Activated CD4-positive, alpha-beta memory T cell treated with anti-CD3 and anti-CD28 coated beads, Interleukin-2, amount 10 ng/mL, durations not matched to agents 7 days and 5 days (primary cell): Measurements from ENCODE around the gene ACTR3. TPM values are rescaled to one million over a fixed set of nuclear protein-coding genes. Genes with fewer than 3 reads are reported as not detected.

Experiments used
- CTCF ChIA-PET: fragments of 350-600 bp; sonication (Branson Sonifier 250); formaldehyde crosslinking; loops from one replicate; lab custom pipeline; 2021; ENCODE audit warnings: antibody characterized with exemption, inconsistent platforms; lab: Charles Lee
- POLR2A ChIA-PET: fragments of 350-600 bp; sonication (Branson Sonifier 250); formaldehyde crosslinking; loops from one replicate; lab custom pipeline; 2021; ENCODE audit warnings: antibody characterized with exemption; lab: Charles Lee
- DNase-seq: peaks from one replicate; pipeline ENCODE4 v3.0.0-alpha.2; 2020
- H3K27ac Mint-ChIP-seq: one replicate; pipeline ENCODE4 v1.8.0; 2021; ENCODE audit warnings: mild to moderate bottlenecking, mixed read lengths
- H3K27me3 Mint-ChIP-seq: one replicate; pipeline ENCODE4 v1.8.0; 2021; ENCODE audit warnings: mixed read lengths
- H3K36me3 Mint-ChIP-seq: one replicate; pipeline ENCODE4 v1.8.0; 2021; ENCODE audit warnings: low read depth, mixed read lengths
- H3K4me1 Mint-ChIP-seq: one replicate; pipeline ENCODE4 v1.8.0; 2021; ENCODE audit warnings: mixed read lengths
- H3K4me3 Mint-ChIP-seq: one replicate; pipeline ENCODE4 v1.8.0; 2021; ENCODE audit warnings: mild to moderate bottlenecking, mixed read lengths
- H3K9me3 Mint-ChIP-seq: one replicate; pipeline ENCODE4 v1.8.0; 2021; ENCODE audit warnings: mixed read lengths
- total RNA-seq, 2 experiments: library from RNA; stranded (reverse); gene quantifications; one replicate each; pipeline ENCODE4 v1.2.3, GENCODE V29; 2021

ACTR3 gene
- total RNA-seq, 2 experiments from 2014 or later = 580 to 592 TPM

DNA sequence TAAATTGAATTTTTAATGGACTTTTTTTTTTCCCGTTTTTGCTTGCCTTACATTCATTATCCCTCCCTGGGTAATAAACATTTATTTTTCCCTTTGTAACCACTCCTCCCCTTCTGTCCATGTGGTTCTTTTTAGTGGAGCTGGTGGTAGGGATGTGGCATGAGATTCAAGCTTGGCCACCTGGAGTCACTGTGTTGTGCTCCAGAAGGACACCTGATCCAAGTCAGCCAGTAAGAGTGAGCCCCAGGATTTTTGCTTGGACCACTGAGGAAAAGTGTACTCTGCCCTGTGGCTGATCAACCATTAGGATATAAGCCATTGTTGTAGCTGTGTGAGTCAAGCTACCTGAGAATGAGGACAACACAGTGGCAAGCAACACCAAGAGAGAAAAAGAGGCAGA, 11.1 kb upstream of the ACTR3 start:
- Mint-ChIP-seq H3K4me3 (no peak overlapping the region), H3K27ac (peak overlapping the region; percentile 25), H3K9me3 (no peaks in the 10 kb centered on the region), H3K36me3 (peaks cover 41% of the 10 kb centered on the region), H3K27me3 (no peaks in the 10 kb centered on the region), H3K4me1 (peaks cover 63% of the 10 kb centered on the region)
- POLR2A ChIA-PET = interaction anchor here (1.1 to 7.0 kb wide), 5 partner anchors 10 to 122 kb away, joined by 4 to 113 read pairs (median 25); partner anchors contain the start of genes ACTR3 and SLC35F5
- CTCF ChIA-PET = interaction anchor here (0.7 to 1.4 kb wide), 4 partner anchors 10 to 122 kb away, joined by 3 to 4 read pairs (median 3); partner anchors contain the start of gene SLC35F5
- DNase-seq = no peak

DNA sequence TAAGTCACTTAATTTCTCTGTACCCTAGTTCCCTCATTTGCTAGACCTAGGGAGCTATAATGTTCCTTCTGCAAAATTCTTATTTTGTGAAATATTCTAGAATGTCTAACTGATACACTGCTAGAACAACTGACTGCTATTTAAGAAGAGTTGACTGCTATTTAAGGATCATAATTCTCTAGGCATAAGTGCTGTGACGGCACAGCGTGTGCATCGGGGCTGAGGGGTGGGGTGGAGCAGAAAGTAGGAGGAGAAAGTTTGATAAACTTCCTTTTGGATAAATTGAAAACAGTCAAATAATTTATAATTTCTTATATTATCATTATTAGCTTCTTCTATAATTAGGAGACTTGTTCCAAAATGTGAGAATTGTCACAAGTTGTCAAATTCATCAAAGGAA, 10.4 kb upstream of the ACTR3 start:
- Mint-ChIP-seq H3K9me3 (no peaks in the 10 kb centered on the region), H3K27me3 (no peaks in the 10 kb centered on the region), H3K4me1 (peaks cover 62% of the 10 kb centered on the region), H3K4me3 (no peak overlapping the region), H3K27ac (no peak overlapping the region), H3K36me3 (peaks cover 36% of the 10 kb centered on the region)
- DNase-seq = no peak
- POLR2A ChIA-PET = interaction anchor here (1.2 to 7.0 kb wide), 3 partner anchors 9 to 123 kb away, joined by 4 to 113 read pairs (median 25); partner anchors contain the start of gene ACTR3
- CTCF ChIA-PET = interaction anchor here (0.7 to 1.4 kb wide), 3 partner anchors 9 to 122 kb away, joined by 3 to 4 read pairs (median 3); partner anchors contain the start of gene SLC35F5

DNA sequence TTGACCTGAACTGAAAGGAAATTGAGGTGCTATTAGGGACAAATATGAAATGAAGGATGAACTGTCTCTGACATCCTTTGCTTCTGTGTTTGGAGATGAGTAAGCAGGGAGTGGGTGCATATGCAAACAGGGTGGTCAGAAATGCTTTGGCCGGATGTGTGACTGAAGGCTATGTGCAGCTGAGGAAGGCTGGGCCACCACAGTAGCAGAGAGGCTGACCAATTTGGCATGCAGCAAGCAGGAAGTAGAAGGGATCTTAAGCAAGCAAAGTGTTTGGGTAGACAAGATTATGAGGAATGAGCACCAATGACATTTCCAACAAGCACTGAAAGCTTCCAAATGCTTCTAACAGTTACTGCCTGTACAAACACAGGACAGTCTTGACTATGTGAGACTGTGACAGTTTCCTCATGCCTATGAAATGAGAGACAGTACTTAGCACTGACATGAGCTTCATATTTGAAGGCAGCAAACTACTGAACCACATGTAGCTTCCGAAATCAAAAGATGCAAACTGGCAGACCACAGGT, 3.3 kb upstream of the ACTR3 start:
- H3K27ac Mint-ChIP-seq = peak overlapping the region; percentile 99
- POLR2A ChIA-PET = interaction anchor here (1.0 to 7.2 kb wide), 6 partner anchors 9 to 131 kb away, joined by 3 to 113 read pairs (median 8); partner anchors contain the start of gene SLC35F5
- H3K4me1 Mint-ChIP-seq = peaks cover 56% of the 10 kb centered on the region
- CTCF ChIA-PET = interaction anchor here (1.1 to 1.3 kb wide), 2 partner anchors 9 to 22 kb away, joined by 3 to 8 read pairs; no protein-coding TSS in a partner anchor
- no peaks in the 10 kb centered on the region for H3K9me3 Mint-ChIP-seq
- H3K4me3 Mint-ChIP-seq = peak overlapping the region; percentile 99
- H3K36me3 Mint-ChIP-seq = peaks cover 52% of the 10 kb centered on the region
- DNase-seq = peak; percentile 80
- H3K27me3 Mint-ChIP-seq = no peaks in the 10 kb centered on the region

DNA sequence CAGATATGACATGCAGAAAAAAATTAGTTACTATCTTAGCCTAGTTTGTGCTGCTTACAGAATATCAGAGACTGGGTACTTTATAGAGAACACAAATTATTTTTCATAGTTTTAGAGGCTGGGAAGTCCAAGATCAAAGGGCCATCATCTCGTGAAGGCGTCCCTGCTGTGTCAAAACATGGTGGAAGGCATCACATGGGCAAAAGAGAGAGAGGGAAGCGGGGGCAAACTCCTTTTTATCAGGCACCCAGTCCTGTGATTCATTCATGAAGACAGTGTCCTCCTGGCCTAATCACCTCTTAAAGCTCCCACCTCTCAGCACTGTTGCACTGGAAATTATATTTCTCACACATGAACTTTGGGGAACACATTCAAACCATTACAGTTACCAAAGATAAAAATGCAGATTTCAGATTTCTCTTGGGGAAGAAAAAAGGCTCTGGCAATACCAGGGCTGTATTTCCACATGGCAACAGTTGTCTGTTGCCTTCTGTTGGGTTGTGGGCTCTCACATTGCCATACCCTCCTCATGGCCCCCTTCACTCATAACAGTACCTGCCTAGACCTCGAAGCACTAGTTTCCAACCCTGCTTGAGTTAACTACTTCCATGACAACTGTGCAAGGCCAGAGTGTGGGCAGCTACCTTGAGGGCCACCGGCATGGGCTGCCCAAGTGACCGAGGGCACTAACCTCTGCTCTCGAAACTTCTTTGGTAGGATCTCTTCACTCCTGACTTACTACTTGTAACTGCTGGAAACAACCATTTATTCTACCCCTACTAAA, 2.7 kb upstream of the ACTR3 start:
- H3K4me1 Mint-ChIP-seq = peaks cover 55% of the 10 kb centered on the region
- H3K4me3 Mint-ChIP-seq = peak overlapping the region; percentile 99
- CTCF ChIA-PET = interaction anchor here (1.1 to 1.3 kb wide), 2 partner anchors 10 to 22 kb away, joined by 3 to 8 read pairs; no protein-coding TSS in a partner anchor
- no peaks in the 10 kb centered on the region for H3K27me3 Mint-ChIP-seq
- H3K36me3 Mint-ChIP-seq = peaks cover 51% of the 10 kb centered on the region
- POLR2A ChIA-PET = interaction anchor here (1.0 to 7.2 kb wide), 7 partner anchors 8 to 131 kb away, joined by 3 to 113 read pairs (median 7); partner anchors contain the start of gene SLC35F5
- H3K27ac Mint-ChIP-seq = peak overlapping the region; percentile 99
- DNase-seq = no peak
- no peaks in the 10 kb centered on the region for H3K9me3 Mint-ChIP-seq

DNA sequence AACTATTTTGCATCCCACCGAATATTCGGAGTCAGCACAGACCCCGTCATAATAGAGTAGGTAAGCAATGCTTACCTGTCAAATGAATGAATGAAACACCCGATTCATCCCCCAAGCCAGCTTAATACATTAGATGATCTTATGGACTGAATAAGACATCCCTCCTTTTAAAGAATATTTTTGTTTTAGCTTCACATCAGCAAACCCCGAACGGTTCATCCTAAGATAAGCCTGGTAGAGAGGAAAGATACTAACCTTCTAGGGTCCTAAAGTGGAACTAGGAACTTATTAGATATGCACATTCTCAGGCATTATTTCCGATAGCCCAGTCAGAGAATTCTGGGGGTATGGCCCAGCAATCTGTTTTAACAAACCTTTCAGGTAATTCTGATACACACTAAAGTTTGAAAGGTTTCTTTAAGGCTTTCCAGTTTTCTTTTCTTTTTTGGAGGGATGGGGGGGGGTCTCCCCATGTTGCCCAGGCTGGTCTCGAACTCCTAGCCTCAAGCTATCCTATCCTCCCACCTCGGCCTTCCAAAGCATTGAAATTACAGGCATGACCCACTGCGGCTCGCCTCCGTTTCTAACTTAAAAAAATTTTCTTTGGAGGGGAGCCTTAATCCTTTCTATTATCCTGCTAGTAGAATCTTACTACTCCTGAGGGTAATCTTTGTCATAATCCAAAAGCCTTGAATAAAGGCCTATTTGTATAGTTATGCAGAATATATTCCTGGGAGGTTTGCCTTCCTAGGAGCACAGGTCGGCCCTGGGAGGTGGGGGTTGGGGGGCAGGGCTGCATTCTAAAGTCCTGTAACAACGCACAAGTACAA, 1.0 kb upstream of the ACTR3 start:
- DNase-seq = no peak
- Mint-ChIP-seq H3K27ac (peak overlapping the region; percentile 99), H3K36me3 (peaks cover 61% of the 10 kb centered on the region), H3K27me3 (no peaks in the 10 kb centered on the region), H3K4me3 (peak overlapping the region; percentile 99), H3K4me1 (peaks cover 64% of the 10 kb centered on the region), H3K9me3 (no peaks in the 10 kb centered on the region)
- POLR2A ChIA-PET = interaction anchor here (0.9 to 7.2 kb wide), 9 partner anchors 8 to 1244 kb away, joined by 3 to 113 read pairs (median 4); partner anchors contain the start of gene SLC35F5
- CTCF ChIA-PET = interaction anchor here (0.7 to 2.9 kb wide), 4 partner anchors 10 to 132 kb away, joined by 3 to 14 read pairs (median 4); no protein-coding TSS in a partner anchor

DNA sequence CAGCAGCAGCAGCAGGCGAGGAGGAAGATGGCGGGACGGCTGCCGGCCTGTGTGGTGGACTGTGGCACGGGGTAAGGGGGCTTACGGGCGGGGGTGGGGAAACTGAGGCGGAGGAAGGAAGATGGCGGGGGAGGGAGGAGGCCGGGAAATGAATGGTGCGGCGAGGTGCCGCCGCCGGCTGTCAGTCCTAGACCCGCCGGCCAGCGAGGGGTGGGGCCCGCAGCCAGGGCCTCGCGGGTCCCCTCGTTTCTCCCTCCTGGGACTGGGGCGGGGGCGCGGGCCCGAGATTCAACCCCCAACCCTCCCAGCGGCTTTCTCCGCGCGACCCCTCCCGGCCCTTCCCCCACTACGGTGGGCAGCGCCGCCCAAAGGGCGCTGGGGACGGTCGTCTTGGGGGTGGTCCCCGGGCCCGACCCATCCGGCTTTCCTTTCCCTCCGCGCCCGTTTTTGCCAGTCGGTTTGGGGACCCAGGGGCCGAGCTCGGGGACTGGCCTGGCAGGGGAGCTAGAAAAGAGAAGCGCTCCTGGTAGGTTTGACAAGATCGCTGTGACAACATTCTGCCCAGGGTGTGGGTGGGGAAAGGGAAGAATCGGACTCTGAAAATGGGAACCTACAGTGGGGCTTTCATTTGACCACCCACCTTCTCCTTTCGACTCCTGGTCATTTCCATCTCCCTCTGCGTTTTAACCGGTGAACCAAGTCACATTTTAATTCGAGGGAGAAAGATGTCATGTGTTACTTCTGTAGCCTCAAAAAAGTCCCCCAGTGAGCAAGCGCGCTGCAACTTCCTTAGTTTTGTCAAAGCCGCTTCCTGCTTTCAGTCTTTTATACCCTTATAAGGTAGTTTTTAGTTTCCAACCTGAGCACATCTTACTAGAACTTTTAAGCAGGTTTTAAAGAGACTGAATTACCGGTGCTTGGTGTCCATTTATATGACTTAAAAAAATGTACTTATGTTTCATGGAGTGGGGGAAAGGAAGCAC, 655 bp downstream of the ACTR3 start:
- H3K9me3 Mint-ChIP-seq = no peaks in the 10 kb centered on the region
- H3K4me3 Mint-ChIP-seq = peak overlapping the region; percentile 99
- no peaks in the 10 kb centered on the region for H3K27me3 Mint-ChIP-seq
- peaks cover 73% of the 10 kb centered on the region for H3K36me3 Mint-ChIP-seq
- CTCF ChIA-PET = interaction anchor here (0.7 to 2.9 kb wide), 4 partner anchors 11 to 133 kb away, joined by 3 to 14 read pairs (median 4); no protein-coding TSS in a partner anchor
- H3K27ac Mint-ChIP-seq = peak overlapping the region; percentile 99
- peaks cover 70% of the 10 kb centered on the region for H3K4me1 Mint-ChIP-seq
- peak; percentile 82 for DNase-seq
- POLR2A ChIA-PET = interaction anchor here (0.9 to 7.2 kb wide), 10 partner anchors 9 to 1245 kb away, joined by 3 to 113 read pairs (median 3); partner anchors contain the start of gene SLC35F5

DNA sequence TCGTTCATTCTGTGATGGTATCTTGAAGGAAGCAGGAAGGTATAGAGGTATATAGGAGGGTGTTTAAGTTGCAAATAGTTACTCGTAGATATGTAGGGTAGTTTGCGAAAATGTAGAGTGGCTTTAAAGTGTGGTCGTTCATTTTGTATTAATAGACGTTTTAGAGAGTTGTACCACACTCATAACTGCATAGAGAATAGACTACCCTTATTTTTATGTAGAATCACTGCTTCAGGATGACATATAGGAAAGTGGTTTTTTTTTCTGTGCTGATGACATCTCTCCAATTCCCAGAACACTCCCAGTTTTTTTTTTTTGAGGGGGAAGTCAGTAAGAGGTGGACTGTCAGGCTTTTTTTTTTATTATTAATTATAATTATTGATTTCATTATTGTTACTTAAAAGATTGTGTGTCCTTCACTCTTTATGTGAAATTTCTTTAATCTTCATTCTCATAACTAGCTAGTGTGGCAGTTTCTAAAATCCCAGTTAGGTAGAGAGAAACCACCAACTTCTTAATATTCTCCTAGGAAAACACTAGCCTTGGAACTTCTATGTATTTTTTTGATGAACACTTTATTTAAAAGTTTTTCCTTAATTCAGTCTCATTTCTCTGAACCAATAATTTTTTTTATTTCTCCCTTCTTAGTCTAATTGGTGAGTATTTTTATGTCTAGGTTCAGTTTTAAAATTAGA, 1.5 kb downstream of the ACTR3 start:
- no peak for DNase-seq
- ChIA-PET CTCF (interaction anchor here (0.6 kb wide), 1 partner anchor 15 kb away, joined by 3 read pairs; no protein-coding TSS in a partner anchor), POLR2A (interaction anchor here (0.9 to 7.2 kb wide), 4 partner anchors 14 to 136 kb away, joined by 3 to 113 read pairs (median 42); partner anchors contain the start of gene SLC35F5)
- Mint-ChIP-seq H3K27me3 (no peaks in the 10 kb centered on the region), H3K4me3 (peak overlapping the region; percentile 99), H3K36me3 (peaks cover 79% of the 10 kb centered on the region), H3K27ac (peak overlapping the region; percentile 98), H3K4me1 (peaks cover 72% of the 10 kb centered on the region), H3K9me3 (no peaks in the 10 kb centered on the region)

DNA sequence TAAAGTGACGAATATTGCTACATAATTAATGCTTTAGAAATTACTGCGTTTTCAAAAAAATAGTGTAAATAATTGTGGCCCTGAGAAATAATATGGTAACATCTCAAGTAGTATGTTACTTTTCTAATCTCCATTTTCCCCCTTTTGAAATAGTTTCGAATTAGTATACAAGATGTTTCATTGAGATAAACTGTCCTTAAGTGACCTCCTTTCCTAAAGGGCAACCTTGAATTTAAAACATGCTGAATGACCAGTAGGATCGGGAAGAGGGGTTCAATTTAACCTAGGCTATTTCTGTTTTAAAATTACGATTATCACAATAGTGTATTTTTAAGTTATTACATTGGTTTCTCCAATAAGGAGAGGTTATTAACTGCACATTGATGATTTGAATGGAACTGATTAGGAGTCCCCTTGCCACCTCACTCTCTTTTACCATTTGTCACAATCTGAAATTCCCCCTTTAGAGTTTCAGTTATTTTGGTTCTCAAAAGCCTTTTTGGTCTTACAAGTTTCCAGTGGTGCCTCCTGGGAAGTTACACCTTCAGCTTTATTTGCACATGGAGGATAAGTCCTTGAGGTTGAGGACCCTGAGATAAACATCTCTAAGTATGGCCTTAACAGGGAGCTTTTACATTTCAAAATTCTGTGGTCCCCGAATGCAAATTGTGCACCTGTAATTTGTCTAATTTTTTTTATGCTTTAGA, 2.3 kb downstream of the ACTR3 start:
- CTCF ChIA-PET = interaction anchor here (0.6 to 2.2 kb wide), 2 partner anchors 15 to 16 kb away, joined by 3 to 10 read pairs; no protein-coding TSS in a partner anchor
- Mint-ChIP-seq H3K9me3 (no peaks in the 10 kb centered on the region), H3K36me3 (peaks cover 77% of the 10 kb centered on the region), H3K27ac (peak overlapping the region; percentile 69), H3K4me1 (peaks cover 72% of the 10 kb centered on the region), H3K4me3 (peak overlapping the region; percentile 99), H3K27me3 (no peaks in the 10 kb centered on the region)
- POLR2A ChIA-PET = interaction anchor here (2.7 to 7.2 kb wide), 3 partner anchors 11 to 136 kb away, joined by 9 to 82 read pairs (median 25); partner anchors contain the start of gene SLC35F5
- no peak for DNase-seq

DNA sequence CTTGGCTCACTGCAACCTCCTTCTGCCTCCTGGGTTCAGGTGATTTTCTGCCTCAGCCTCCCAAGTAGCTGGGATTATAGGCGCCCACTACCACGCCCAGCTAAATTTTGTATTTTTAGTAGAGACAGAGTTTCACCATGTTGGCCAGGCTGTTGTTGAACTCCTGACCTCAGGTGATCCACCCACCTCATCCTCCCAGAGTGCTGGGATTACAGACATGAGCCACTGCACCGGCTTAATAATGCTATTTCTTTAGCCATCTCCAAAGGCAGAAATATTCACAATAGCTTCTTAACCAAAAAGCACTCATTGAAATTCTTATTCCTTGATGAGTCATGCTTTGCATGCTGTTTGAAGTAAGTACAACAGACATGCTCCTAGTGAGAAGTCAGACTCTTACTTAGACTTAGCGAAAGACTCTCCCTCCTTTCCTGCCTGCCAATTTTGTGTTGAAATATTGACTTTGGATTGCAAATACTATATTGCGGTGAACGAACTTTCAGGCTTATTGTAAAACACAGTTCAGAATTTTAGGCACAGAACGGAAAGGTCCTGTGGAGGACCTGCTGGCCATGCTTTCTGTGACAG, 4.4 kb downstream of the ACTR3 start:
- Mint-ChIP-seq H3K4me1 (peaks cover 72% of the 10 kb centered on the region), H3K27ac (peak overlapping the region; percentile 69), H3K4me3 (peak overlapping the region; percentile 99), H3K27me3 (no peaks in the 10 kb centered on the region), H3K36me3 (peaks cover 70% of the 10 kb centered on the region), H3K9me3 (no peaks in the 10 kb centered on the region)
- ChIA-PET POLR2A (interaction anchor here (0.9 to 4.1 kb wide), 8 partner anchors 8 to 138 kb away, joined by 3 to 29 read pairs (median 7); partner anchors contain the start of gene SLC35F5), CTCF (interaction anchor here (0.7 to 2.2 kb wide), 6 partner anchors 9 to 719 kb away, joined by 3 to 10 read pairs (median 4); partner anchors contain the start of gene SLC35F5)
- DNase-seq = no peak
